Subcutaneous preadipocyte (primary cell): ENCODE data around the gene TTC32. TPM values are rescaled to one million over a fixed set of nuclear protein-coding genes. Genes with fewer than 3 reads are reported as not detected.

ENCODE experiments used
- total RNA-seq: library from RNA; depleted of rRNA; stranded (reverse); fragments of >200 nt; gene quantifications from 2 replicates; pipeline ENCODE4 v1.2.3, GENCODE V29; 2012

TTC32 gene
- 7.8 and 8.8 TPM in 2 replicates for total RNA-seq

DNA sequence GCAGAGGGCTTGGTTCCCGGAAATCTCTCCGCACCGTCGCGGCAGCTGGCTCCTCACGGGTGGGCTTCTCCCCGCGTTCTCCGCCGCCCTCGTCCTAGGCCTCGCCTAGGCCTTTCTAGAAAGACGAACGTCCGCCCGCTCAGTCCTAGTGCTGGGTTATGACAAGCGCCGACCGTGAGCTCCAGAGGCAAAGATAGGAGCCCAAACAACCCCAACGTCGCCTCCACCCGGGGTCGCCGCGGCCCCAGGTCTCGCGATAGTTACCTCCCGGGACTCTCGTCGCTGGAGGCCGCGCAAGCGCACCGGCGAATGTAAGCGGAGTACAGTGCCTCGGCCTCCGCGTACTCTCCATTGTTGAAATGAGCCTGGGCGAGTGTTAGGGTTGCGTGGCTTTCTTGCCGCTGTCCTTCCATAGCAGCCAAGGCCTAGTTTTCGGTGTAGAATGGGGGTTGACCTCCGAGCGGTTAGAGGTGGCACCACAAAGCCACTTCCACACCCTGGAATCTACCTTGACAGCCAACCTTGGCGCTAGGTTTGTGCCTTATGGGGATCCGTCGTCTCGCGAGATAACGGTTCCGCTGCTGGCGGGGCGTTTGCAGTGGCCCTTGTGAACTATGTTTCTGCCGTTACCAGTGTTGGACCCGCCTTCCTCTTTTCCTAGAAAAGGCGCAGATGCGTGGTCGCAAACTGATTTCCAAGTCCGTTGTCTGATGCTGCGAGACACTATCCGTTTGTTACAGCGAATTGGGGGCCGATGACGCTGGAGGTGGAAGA is at the start of gene TTC32:
Gene TTC32 (minus strand): TSS at position 542 of the 774 bp plus-strand sequence. CDS start 129 bp downstream, at position 413.

Other genes with a start within 250 kb of the TTC32 start
- 21.5 and 21.7 TPM in 2 replicates for gene WDR35, start 88.1 kb upstream of the TTC32 start, total RNA-seq
- 0.39 and 0.73 TPM in 2 replicates for gene MATN3, start 110.7 kb upstream of the TTC32 start, total RNA-seq
- gene LAPTM4A, start 149.6 kb upstream of the TTC32 start, total RNA-seq: 112 and 170 TPM in 2 replicates